GM21737 (cell line): Measurements from ENCODE around the gene FAM240A.
"Not testable (repeated sequence)": the region's sequence is repeated elsewhere in the genome, so short reads cannot be mapped to it uniquely, and the experiment has no call there.

Experiments
- ATAC-seq: cut with Tn5 transposase; IDR thresholded peaks from one replicate; pipeline ENCODE4 v1.9.1; 2021; ENCODE audit warnings: mild to moderate bottlenecking, moderate library complexity; ENCODE audit not compliant: unreplicated experiment

Gene FAM240A

GRCh38 chr3:46612324-46612723 is at the start of gene FAM240A:
Gene FAM240A, plus strand, starts transcription at chr3:46612525. Its CDS starts 159 bp downstream, at chr3:46612684.
- no peak for ATAC-seq

GRCh38 chr3:46564190-46565021 is 47.9 kb upstream of the FAM240A start:
- ATAC-seq, result no peak

DNA sequence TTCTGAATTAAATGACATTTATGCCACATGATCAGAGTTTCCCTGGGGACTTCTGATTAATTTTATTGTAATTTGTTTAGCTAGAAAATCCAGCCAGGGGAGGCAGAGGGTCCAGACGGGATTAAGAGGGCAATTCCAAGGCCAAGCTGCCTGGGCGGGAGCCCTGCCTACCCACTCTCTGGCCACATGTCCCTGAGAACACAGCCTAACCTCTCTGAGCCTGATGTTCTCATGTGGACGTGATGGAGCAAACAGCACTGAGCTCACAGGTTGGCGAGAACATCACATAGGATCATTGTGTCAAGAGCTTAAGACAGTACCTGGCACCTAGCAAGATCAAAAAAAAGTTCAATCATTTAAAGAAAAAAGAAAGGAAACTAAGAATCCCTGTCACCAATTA is 47.2 kb upstream of the FAM240A start:
- no peak for ATAC-seq

- no peak for ATAC-seq
Observed at GRCh38 chr3:46565607-46566039, 46.7 kb upstream of the FAM240A start.

GRCh38 chr3:46566040-46566641 is 46.2 kb upstream of the FAM240A start, which contains the start of gene LRRC2:
Gene LRRC2, minus strand, starts transcription at chr3:46566302. Its CDS starts 14,711 bp downstream, at chr3:46551591.
- no peak for ATAC-seq

- ATAC-seq, result no peak
Observed at GRCh38 chr3:46571684-46572083, 40.6 kb upstream of the FAM240A start.

DNA sequence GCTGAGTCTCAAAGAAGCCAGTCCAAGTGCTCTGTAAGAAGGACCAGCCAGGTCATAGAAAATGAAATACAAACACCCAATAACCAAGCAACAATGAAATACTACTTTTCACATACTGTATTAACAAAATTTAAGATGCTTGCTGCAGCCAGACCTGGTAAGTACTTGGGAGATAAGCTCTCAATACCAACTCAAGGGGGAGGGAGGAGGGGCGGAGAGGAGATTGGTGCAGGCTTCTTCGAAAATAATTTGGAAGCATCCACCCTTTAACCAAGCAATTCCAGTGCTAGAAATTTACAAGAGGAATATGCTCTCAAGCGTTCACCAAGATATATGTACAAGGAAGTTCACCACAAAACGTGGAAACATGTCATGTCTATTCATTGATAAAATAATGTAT is 38.6 kb upstream of the FAM240A start:
- ATAC-seq, result no peak

DNA sequence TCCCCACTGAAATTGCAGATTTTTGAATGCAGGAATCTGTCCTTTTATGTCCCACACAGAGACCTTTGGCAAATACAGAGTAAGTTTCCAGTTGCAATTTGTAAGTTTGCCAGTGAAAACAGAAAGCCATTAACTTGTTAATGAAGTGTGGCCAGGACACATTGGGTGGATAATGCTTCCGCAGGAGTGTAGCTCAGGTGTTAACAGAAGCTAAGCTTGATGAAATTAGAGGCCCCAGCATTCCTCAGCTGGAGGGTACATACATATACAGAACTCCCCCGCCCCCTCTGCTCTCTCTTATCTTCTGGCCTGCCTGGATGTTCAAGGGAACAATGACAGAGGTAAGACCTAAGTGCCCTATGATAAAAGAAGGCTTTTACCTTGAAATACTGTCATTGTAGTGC is 38.1 kb upstream of the FAM240A start:
- ATAC-seq, result no peak

GRCh38 chr3:46574881-46575576 is 37.3 kb upstream of the FAM240A start:
- ATAC-seq, result no peak

DNA sequence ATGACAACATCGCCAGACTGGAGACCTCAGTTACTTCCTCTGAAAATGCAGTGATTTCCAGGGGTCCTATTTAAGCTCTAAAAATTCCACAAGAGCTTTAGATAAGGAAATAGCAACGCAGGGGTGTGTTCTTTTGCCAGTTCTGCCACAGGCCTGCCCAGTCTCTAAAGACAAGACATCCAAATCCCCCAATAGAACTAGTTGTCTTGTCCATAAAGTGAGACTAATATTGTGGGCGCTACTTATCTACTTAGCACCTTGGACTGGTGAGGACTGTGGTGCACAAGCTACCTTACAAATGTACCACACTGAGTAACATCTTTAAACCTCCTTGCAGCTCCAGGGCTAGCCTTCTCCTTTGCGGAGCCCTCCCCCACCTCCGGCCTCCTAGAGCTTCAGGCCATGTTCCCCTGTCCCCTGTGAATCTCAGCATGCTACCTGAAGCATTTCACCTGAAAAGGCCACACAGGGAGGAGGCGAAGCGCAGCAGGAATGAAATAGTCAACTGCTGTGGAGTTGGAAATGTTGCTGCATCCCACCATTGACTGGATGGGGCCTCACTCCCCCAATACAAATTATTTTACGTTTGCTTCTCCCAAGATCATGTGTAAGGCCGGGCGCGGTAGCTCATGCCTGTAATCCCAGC is 36.6 kb upstream of the FAM240A start:
- no peak for ATAC-seq

- no peak for ATAC-seq
Observed at GRCh38 chr3:46576386-46576785, 35.9 kb upstream of the FAM240A start.

GRCh38 chr3:46576879-46577278 is 35.4 kb upstream of the FAM240A start:
- ATAC-seq, result no peak

GRCh38 chr3:46577580-46578249 is 34.6 kb upstream of the FAM240A start:
- not testable (repeated sequence) for ATAC-seq

GRCh38 chr3:46578973-46579755 is 33.2 kb upstream of the FAM240A start:
- ATAC-seq, result no peak

GRCh38 chr3:46579756-46580286 is 32.5 kb upstream of the FAM240A start:
- no peak for ATAC-seq

GRCh38 chr3:46580675-46581074 is 31.6 kb upstream of the FAM240A start:
- ATAC-seq, result no peak

- ATAC-seq, result no peak
Observed at GRCh38 chr3:46584598-46585467, 27.5 kb upstream of the FAM240A start.

GRCh38 chr3:46585799-46586693 is 26.3 kb upstream of the FAM240A start:
- no peak for ATAC-seq
